SK-N-MC (cell line): ENCODE data around the gene ARRB2.

Source experiments
- EZH2 ChIP-seq: fragments of 200-600 bp; sonication (generic); IDR thresholded peaks from one replicate; pipeline ENCODE4 v1.6.1; 2017; ENCODE audit warnings: antibody characterized with exemption
- POLR2AphosphoS5 ChIP-seq: IDR thresholded peaks from 2 replicates; pipeline ENCODE4 v1.6.1; 2012; ENCODE audit warnings: mild to moderate bottlenecking, low read depth, low read length, borderline replicate concordance

- TF ChIP-seq EZH2: no peak
- TF ChIP-seq POLR2AphosphoS5: no peak
Measured at GRCh38 chr17:4734857-4735475, 24.5 kb downstream of the ARRB2 start.
